ENCODE results near the gene SMARCB1.

SMARCB1 gene

DNA sequence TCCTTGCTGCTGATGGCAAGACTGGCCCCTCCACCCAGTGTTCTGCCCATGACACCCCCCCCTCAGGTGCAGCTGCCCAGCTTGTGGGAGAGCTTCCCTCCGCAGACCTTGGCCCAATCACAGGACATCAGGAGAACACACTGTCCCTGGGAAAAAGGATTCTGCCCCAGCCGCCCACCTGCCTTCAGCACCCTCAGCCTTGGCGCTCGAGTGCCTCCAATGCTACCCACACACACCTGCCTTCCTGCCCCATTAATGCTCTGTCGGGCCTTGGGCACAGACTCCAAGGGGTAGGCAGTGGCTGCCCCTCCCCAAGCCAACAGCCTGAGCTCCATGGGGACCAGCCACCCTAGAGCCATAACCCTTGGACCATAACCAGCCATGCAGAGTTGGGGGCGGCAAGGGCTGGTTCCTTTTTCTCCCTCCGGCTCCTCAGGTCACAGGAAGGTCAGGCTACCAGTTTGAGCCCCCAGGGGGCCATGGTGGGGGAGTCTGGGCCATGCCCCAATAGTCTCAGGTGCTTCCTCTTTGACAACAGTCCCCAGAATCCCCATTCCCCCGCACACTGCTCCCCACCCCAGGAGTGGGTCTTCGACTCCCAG is 34.6 kb upstream of the SMARCB1 start:
- no peaks in the 10 kb centered on the region for H3K9me3 ChIP-seq (replicated peaks; ENCODE audit: low read length)
- H3K4me3 ChIP-seq (ENCODE audit: low read length) = no peak overlapping the region
- no peaks in the 10 kb centered on the region for H3K27me3 ChIP-seq (ENCODE audit: control insufficient read depth, insufficient read depth, low read length)
- H3K4me1 ChIP-seq (ENCODE audit: control insufficient read depth, insufficient read depth, low read length) = peaks cover 15% of the 10 kb centered on the region
- no peaks in the 10 kb centered on the region for H3K36me3 ChIP-seq (ENCODE audit: insufficient read depth, low read length)
- no peak overlapping the region for H3K9ac ChIP-seq (ENCODE audit: low read depth, low read length)
- no peak overlapping the region for H3K4me2 ChIP-seq (ENCODE audit: low read length)

DNA sequence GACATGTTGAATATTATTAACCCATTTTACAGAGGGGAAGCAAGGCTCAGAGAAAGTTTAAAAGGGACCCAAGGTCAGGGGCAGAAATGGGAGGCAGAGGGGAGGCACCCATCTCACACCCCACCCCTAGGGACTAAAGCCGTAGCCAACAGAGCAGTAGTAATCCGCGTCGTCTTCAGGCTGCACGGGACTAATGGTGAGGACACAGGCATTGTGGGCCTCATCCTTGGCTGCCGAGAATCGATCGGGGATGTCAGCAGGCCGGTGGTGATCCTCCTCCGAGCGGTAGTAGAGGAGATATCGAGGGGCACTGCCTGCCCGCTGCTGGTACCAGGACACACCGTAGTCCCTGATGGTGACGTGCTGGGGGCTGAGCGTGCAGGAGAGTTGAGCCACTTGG is 34.0 kb upstream of the SMARCB1 start:
- no peak overlapping the region for H3K9ac ChIP-seq (ENCODE audit: low read depth, low read length)
- no peaks in the 10 kb centered on the region for H3K36me3 ChIP-seq (ENCODE audit: insufficient read depth, low read length)
- no peaks in the 10 kb centered on the region for H3K9me3 ChIP-seq (replicated peaks; ENCODE audit: low read length)
- H3K4me2 ChIP-seq (ENCODE audit: low read length) = no peak overlapping the region
- no peaks in the 10 kb centered on the region for H3K27me3 ChIP-seq (ENCODE audit: control insufficient read depth, insufficient read depth, low read length)
- peaks cover 15% of the 10 kb centered on the region for H3K4me1 ChIP-seq (ENCODE audit: control insufficient read depth, insufficient read depth, low read length)
- H3K4me3 ChIP-seq (ENCODE audit: low read length) = no peak overlapping the region

DNA sequence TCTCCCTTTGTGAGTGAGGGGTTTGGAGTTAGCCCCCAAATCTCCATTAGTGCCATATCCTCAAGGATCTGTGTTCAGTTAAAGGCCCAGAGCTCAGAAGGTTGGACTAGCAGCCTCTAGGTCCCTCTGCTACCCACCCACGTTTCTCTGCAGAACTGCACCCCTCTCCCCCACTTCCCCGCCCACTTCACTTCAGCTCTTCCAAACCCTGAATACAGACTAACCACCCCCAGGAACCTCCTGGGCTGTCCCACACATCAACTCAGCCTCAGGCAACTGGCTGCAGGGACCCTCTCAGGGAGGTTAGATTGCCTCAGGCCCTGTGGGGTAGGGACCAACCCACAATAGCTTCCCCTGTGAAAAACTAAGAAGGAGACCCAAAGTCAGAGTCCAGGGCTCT is 33.4 kb upstream of the SMARCB1 start:
- Histone ChIP-seq H3K4me1 (ENCODE audit: control insufficient read depth, insufficient read depth, low read length) (peaks cover 15% of the 10 kb centered on the region), H3K27me3 (ENCODE audit: control insufficient read depth, insufficient read depth, low read length) (no peaks in the 10 kb centered on the region), H3K9me3 (replicated peaks; ENCODE audit: low read length) (no peaks in the 10 kb centered on the region), H3K4me2 (ENCODE audit: low read length) (no peak overlapping the region), H3K36me3 (ENCODE audit: insufficient read depth, low read length) (no peaks in the 10 kb centered on the region), H3K4me3 (ENCODE audit: low read length) (no peak overlapping the region), H3K9ac (ENCODE audit: low read depth, low read length) (no peak overlapping the region)

DNA sequence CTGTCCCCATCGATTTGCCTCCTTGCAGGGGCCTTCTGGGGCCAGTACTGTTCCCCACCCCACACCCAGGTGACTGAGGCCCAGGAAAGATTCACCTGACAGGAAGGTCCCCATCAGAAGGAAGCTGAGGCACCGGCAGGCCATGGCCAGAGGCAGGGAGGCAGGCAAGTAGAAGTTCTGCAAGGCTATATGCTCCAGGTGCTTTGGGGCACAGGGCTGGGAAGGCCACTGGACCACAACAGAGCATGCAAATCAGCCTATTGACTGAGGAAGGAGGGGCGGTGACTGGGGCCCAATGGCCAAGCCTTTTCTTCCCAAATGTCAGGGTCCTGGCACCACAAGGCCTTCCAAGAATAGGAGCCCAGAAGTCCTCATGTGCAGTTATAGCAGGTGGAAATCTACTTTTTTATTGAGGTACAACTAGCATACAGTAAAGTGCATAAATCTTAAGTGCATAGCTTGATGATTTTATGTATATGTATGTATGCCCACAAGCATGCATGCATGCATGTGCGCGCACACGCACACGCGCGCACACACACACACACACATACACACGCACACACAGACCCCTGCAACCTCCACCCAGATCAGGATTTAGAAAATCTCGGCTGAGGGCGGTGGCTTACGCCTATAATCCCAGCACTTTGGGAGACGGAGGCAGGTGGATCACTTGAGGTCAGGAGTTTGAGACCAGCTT is 32.4 kb upstream of the SMARCB1 start, which contains the start of gene VPREB3:
VPREB3 (minus strand) TSS at position 206 of the 700 bp plus-strand sequence; CDS start at position 144, 62 bp downstream.
- Histone ChIP-seq H3K4me2 (ENCODE audit: low read length) (no peak within 1 kb of the TSS), H3K9me3 (replicated peaks; ENCODE audit: low read length) (no peaks in the 10 kb centered on the region), H3K4me3 (ENCODE audit: low read length) (no peak within 1 kb of the TSS), H3K36me3 (ENCODE audit: insufficient read depth, low read length) (no peaks in the 10 kb centered on the region), H3K27me3 (ENCODE audit: control insufficient read depth, insufficient read depth, low read length) (no peaks in the 10 kb centered on the region), H3K9ac (ENCODE audit: low read depth, low read length) (no peak within 1 kb of the TSS), H3K4me1 (ENCODE audit: control insufficient read depth, insufficient read depth, low read length) (peaks cover 15% of the 10 kb centered on the region)

DNA sequence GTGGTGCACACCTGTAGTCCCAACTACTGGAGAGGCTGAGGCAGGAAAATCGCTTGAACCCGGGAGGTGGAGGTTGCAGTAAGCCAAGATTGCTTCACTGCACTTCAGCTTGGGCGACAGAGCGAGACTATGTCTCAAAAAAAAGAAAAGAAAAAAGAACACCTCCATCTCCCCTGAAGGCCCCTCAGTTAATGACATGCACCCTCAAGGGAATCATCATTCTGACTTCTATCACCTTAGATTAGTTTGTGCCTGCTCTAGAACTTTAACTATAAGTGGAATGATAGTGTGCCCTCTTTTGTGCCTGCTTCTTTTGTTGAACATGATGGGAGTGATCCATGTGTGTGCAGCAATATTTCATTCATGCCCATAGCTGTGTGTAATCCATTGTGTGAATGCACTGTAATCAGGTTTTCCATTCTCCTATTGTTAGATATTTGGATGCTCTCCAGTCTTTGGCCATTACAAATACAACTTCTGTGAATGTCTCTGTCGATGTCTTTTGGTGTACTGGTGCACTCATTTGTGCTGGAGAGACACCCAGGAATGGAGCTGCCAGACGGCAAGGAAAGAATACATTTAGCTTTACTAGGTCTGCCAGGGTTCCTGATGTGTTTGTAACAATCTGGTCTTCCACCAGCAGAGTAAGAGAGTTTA is 31.7 kb upstream of the SMARCB1 start:
- Histone ChIP-seq H3K27me3 (ENCODE audit: control insufficient read depth, insufficient read depth, low read length) (no peaks in the 10 kb centered on the region), H3K9ac (ENCODE audit: low read depth, low read length) (no peak overlapping the region), H3K4me2 (ENCODE audit: low read length) (no peak overlapping the region), H3K9me3 (replicated peaks; ENCODE audit: low read length) (no peaks in the 10 kb centered on the region), H3K4me3 (ENCODE audit: low read length) (no peak overlapping the region), H3K4me1 (ENCODE audit: control insufficient read depth, insufficient read depth, low read length) (peaks cover 10% of the 10 kb centered on the region), H3K36me3 (ENCODE audit: insufficient read depth, low read length) (no peaks in the 10 kb centered on the region)

DNA sequence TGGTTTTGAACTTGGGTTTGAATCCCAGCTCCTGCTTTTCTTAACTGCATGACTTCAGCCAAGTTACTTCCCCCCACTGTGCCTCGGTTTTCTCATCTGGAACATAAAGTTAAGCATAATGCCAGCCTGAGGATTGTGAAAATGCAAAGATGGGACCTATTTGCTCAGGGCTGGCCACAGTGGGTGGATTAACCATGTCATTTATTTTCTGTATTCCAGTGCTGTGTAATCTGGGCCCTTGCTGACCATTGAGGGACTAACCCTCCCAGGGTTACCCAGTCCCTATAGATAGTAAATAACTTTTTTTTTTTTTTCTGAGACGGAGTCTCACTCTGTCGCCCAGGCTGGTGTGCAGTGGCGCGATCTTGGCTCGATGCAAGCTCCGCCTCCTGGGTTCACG is 31.1 kb upstream of the SMARCB1 start:
- Histone ChIP-seq H3K9me3 (replicated peaks; ENCODE audit: low read length) (no peaks in the 10 kb centered on the region), H3K4me3 (ENCODE audit: low read length) (no peak overlapping the region), H3K4me2 (ENCODE audit: low read length) (no peak overlapping the region), H3K27me3 (ENCODE audit: control insufficient read depth, insufficient read depth, low read length) (no peaks in the 10 kb centered on the region), H3K9ac (ENCODE audit: low read depth, low read length) (no peak overlapping the region), H3K36me3 (ENCODE audit: insufficient read depth, low read length) (no peaks in the 10 kb centered on the region), H3K4me1 (ENCODE audit: control insufficient read depth, insufficient read depth, low read length) (peaks cover 6% of the 10 kb centered on the region)

DNA sequence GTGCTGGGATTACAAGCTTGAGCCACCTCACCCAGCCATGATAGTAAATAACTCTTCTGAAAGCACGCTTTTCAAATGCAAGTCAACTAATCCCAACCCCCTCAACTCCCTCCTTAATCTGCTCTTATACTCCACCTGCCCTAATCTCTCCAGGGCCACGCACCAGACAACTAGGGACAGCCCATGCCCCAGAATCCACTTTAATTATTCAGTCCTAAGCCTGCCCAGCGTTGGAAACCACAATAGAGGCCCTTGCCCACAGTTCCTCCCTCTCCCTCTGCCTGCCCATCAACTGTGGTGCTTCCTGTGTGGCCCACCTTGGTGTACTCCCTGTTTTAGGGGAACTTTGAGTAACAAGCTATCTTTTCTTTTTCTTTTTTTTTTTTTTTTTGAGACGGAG is 29.9 kb upstream of the SMARCB1 start:
- no peaks in the 10 kb centered on the region for H3K9me3 ChIP-seq (replicated peaks; ENCODE audit: low read length)

DNA sequence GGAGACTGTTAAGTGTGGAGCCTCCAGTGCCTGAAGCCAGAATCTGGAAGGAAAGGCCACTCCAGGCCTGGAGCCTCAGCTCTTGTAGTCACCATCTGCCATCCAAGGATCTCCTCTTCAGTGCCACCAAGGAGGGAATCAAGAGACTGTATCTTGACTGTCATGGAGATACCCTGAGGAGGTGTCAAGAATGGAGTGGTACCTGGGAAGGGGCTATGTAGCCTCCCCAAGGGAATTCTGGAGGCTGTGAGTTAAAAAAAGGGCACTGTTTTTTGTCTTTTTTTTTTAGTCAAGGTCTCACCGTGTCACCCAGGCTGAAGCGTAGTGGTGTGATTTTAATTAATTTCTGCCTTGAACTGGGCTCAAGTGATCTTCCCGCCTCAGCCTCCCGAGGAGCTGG is 27.2 kb upstream of the SMARCB1 start:
- H3K9me3 ChIP-seq (replicated peaks; ENCODE audit: low read length) = no peaks in the 10 kb centered on the region
- H3K4me3 ChIP-seq (ENCODE audit: low read length) = no peak overlapping the region
- peaks cover 6% of the 10 kb centered on the region for H3K4me1 ChIP-seq (ENCODE audit: control insufficient read depth, insufficient read depth, low read length)
- no peaks in the 10 kb centered on the region for H3K27me3 ChIP-seq (ENCODE audit: control insufficient read depth, insufficient read depth, low read length)
- no peak overlapping the region for H3K4me2 ChIP-seq (ENCODE audit: low read length)
- H3K9ac ChIP-seq (ENCODE audit: low read depth, low read length) = no peak overlapping the region
- H3K36me3 ChIP-seq (ENCODE audit: insufficient read depth, low read length) = no peaks in the 10 kb centered on the region

More for the DNA sequence above, 29.9 kb upstream of the SMARCB1 start:
- Histone ChIP-seq H3K4me2 (ENCODE audit: low read length) (no peak overlapping the region), H3K36me3 (ENCODE audit: insufficient read depth, low read length) (no peaks in the 10 kb centered on the region), H3K9ac (ENCODE audit: low read depth, low read length) (no peak overlapping the region), H3K4me3 (ENCODE audit: low read length) (no peak overlapping the region), H3K27me3 (ENCODE audit: control insufficient read depth, insufficient read depth, low read length) (no peaks in the 10 kb centered on the region), H3K4me1 (ENCODE audit: control insufficient read depth, insufficient read depth, low read length) (no peaks in the 10 kb centered on the region)

DNA sequence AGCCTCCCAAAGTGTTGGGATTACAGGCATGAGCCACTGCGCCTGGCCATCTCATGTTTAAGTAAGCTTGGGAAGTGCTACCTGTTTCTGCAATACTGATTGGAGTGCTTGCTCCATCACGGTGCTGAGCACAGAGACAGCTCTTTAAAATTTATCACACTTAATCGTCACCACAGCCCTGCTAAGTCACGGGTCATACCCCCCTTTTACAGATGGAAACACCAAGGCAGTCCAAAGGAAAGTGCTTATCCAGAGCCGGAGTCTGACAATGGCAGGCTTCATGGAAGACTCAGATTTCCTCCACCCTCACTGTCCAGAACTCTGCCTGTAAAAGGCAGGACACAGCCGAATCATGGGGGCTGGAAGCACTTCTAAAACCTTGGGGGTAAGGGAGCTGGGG is 26.7 kb upstream of the SMARCB1 start:
- Histone ChIP-seq H3K36me3 (ENCODE audit: insufficient read depth, low read length) (no peaks in the 10 kb centered on the region), H3K4me1 (ENCODE audit: control insufficient read depth, insufficient read depth, low read length) (peaks cover 6% of the 10 kb centered on the region), H3K4me2 (ENCODE audit: low read length) (no peak overlapping the region), H3K9ac (ENCODE audit: low read depth, low read length) (no peak overlapping the region), H3K27me3 (ENCODE audit: control insufficient read depth, insufficient read depth, low read length) (no peaks in the 10 kb centered on the region), H3K9me3 (replicated peaks; ENCODE audit: low read length) (no peaks in the 10 kb centered on the region), H3K4me3 (ENCODE audit: low read length) (no peak overlapping the region)

DNA sequence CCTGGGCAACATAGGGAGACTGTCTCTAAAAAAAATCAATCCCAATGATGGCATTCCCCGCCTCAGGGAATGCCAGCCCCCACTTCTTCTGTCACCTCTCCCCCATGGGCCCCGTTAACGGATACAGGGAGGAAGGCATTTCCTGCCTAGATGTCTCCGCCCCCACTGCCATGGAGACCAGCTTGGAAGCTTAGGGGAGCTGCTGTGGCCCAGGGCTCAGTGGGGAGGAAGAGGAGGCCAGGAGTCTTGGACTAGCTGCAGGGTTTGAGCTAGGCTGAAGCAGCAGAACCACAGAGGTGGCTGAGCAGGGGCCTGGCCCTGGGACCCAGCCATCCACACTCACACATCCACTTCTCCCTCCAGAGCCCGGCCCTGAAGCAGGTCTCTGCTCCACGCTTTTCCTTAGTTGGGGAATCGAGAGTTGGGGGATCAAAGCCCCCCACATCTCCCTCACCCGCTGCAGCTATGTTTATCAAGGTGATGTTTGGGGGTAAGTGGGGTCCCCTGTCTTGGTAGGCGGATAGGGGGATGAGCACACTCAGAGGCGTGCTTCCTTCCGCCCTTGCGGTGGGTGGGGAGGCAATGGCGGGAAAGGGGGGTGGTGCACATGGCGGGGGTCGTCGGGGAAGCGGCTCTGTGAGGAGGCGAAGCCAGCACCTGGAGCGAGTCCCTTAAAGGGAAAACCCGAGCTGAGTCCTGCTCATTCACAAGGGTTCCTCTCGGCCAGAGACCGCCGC is 23.8 kb upstream of the SMARCB1 start, which contains the start of gene C22orf15:
C22orf15 (plus strand) TSS at position 149 of the 737 bp plus-strand sequence; CDS start at position 466, 317 bp downstream.
- peaks cover 14% of the 10 kb centered on the region for H3K4me1 ChIP-seq (ENCODE audit: control insufficient read depth, insufficient read depth, low read length)
- no peak within 1 kb of the TSS for H3K4me2 ChIP-seq (ENCODE audit: low read length)
- no peaks in the 10 kb centered on the region for H3K36me3 ChIP-seq (ENCODE audit: insufficient read depth, low read length)
- H3K9me3 ChIP-seq (replicated peaks; ENCODE audit: low read length) = no peaks in the 10 kb centered on the region
- no peak within 1 kb of the TSS for H3K9ac ChIP-seq (ENCODE audit: low read depth, low read length)
- H3K27me3 ChIP-seq (ENCODE audit: control insufficient read depth, insufficient read depth, low read length) = no peaks in the 10 kb centered on the region
- H3K4me3 ChIP-seq (ENCODE audit: low read length) = no peak within 1 kb of the TSS

DNA sequence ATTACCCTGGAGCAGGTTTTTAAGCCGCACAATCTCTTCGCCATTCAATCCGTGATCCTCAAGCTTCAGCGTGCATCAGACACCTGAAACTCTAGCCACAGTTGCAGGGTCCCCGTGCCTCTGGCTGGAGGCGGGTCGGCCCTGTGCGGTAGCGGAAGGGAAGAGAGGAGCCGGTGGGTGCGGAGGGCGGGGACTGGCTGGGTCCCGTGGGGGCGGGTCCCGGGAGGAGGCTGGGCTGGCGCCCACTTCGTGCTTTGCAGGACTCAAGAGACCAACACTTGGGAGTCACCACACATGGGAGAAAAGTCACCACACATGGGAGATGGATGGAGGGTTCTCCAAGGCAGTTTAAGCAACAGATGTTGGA is 23.2 kb upstream of the SMARCB1 start:
- Histone ChIP-seq H3K4me2 (ENCODE audit: low read length) (no peak overlapping the region), H3K27me3 (ENCODE audit: control insufficient read depth, insufficient read depth, low read length) (no peaks in the 10 kb centered on the region), H3K4me1 (ENCODE audit: control insufficient read depth, insufficient read depth, low read length) (peaks cover 18% of the 10 kb centered on the region), H3K9ac (ENCODE audit: low read depth, low read length) (no peak overlapping the region), H3K36me3 (ENCODE audit: insufficient read depth, low read length) (no peaks in the 10 kb centered on the region), H3K9me3 (replicated peaks; ENCODE audit: low read length) (no peaks in the 10 kb centered on the region), H3K4me3 (ENCODE audit: low read length) (no peak overlapping the region)
